ENCODE measurements around the gene CSK. TPM values are rescaled to one million over a fixed set of nuclear protein-coding genes. Genes with fewer than 3 reads are reported as not detected.
A peak's percentile ranks its signal among the peaks of the same experiment; 100 is the strongest.

Gene CSK
- total and polyA plus RNA-seq, 4 experiments from 2014 or later, result 72.5 to 247 (median 179) TPM

DNA sequence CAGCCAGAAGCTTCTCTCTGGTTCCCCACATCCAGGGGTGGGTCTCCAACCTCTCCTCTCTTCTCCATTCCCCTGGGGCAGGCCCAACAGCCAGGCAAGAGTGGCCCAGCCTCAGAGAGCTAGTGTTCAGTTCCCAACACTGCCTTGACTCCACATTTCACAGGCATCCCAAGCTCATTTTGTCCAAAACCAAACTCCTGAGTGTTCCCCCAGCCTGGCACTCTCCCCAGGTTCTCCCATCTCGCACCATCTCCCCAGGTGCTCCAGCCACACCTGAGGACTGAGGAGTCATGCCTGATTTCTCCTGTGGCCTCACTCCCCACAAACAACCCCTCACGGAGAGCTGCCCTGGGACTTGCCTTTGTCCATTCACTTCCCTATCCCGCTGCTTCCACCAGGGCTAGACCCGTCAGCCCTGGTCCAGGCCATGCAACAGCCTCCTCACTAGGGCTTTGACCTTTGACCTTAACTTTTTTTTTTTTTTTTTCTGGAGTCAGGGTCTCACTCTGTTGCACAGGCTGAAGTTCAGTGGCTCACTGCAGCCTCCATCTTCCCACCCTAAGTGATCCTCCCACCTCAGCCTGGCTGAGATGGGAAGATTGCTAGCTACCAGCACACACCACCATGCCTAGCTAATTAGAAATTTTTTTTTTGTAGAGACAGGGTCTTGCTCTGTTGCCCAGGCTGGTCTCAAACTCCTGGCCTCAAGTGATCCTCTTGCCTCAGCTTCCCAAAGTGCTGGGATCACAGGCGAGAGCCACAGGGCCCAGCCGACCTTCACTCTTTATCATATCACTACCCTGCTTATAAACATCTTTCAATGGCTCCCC lies 3.9 kb upstream of the CSK start:
- ChIA-PET CTCF (ENCODE audit: partially characterized antibody) (interaction anchor here (0.8 to 36.4 kb wide), 10 partner anchors 1 to 179 kb away, joined by 3 to 1908 read pairs (median 10); partner anchors contain the start of genes CSK, FAM219B, LMAN1L and RPP25), POLR2A (ENCODE audit: partially characterized antibody) (interaction anchor here (0.7 to 24.9 kb wide), 21 partner anchors 9 to 1030 kb away, joined by 3 to 1342 read pairs (median 4); partner anchors contain the start of genes ARID3B, CLK3, COX5A and CSK)
- H3K9me3 Mint-ChIP-seq, result no peaks in the 10 kb centered on the region
- peaks cover 0 to 11% of the 10 kb centered on the region in 2 donors for H3K36me3 Mint-ChIP-seq
- intact Hi-C loops (cut with micrococcal nuclease), result no loop called here
- H3K36me3 ChIP-seq (ENCODE audit: insufficient read depth, low read length), result no peaks in the 10 kb centered on the region
- H3K4me1 ChIP-seq (ENCODE audit: insufficient read depth, low read length), result peaks cover 77% of the 10 kb centered on the region
- no peaks in the 10 kb centered on the region for H3K9me3 ChIP-seq (ENCODE audit: control insufficient read depth in 1 of 2, low read length in 2 of 2)
- peak overlapping the region; percentile 3 to 52 for H3K4me3 ChIP-seq (ENCODE audit: low read length in 2 of 2)
- H3K27ac Mint-ChIP-seq, result peak overlapping the region; percentile 91 to 98 (median 96)
- H3K27ac ChIP-seq (ENCODE audit: low read depth, low read length), result peak overlapping the region; percentile 81
- H3K27me3 Mint-ChIP-seq, result no peaks in the 10 kb centered on the region
- H3K27me3 ChIP-seq (ENCODE audit: insufficient read depth, low read length), result no peaks in the 10 kb centered on the region
- peaks cover 46 to 84% (median 71%) of the 10 kb centered on the region in 4 donors for H3K4me1 Mint-ChIP-seq
- DNase-seq, result no peak
- H3K4me3 Mint-ChIP-seq, result peak overlapping the region; percentile 69 to 97 (median 82)

DNA sequence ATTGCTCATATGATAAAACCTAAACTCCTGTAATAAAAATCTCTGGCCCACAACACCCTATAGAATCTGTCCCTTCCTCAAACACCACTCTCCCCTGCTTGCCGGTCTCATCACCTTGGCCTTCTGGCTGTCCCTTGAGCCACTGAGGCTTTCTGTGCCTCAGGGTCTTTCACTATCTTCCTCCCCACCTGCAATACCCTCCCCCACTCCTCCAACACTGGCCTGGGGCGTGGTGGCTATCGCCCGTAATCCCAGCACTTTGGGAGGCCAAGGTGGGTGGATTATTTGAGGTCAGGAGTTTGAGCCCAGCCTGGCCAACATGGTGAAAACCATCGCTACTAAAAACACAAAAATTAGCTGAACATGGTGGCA lies 3.3 kb upstream of the CSK start:
- Histone ChIP-seq H3K4me3 (ENCODE audit: low read length in 2 of 2) (no peak overlapping the region), H3K36me3 (ENCODE audit: insufficient read depth, low read length) (no peaks in the 10 kb centered on the region), H3K4me1 (ENCODE audit: insufficient read depth, low read length) (peaks cover 75% of the 10 kb centered on the region), H3K9me3 (ENCODE audit: control insufficient read depth in 1 of 2, low read length in 2 of 2) (no peaks in the 10 kb centered on the region), H3K27ac (ENCODE audit: low read depth, low read length) (peak overlapping the region; percentile 81), H3K27me3 (ENCODE audit: insufficient read depth, low read length) (no peaks in the 10 kb centered on the region)
- CTCF ChIA-PET (ENCODE audit: partially characterized antibody), result interaction anchor here (2.1 to 36.4 kb wide), 6 partner anchors 0 to 146 kb away, joined by 7 to 1908 read pairs (median 210); partner anchors contain the start of genes CSK, FAM219B, LMAN1L and ULK3
- Mint-ChIP-seq H3K27ac (peak overlapping the region; percentile 91 to 98 (median 96)), H3K9me3 (no peaks in the 10 kb centered on the region), H3K4me1 (peaks cover 46 to 87% (median 68%) of the 10 kb centered on the region in 4 donors), H3K4me3 (peak overlapping the region; percentile 5 to 97 (median 82)), H3K27me3 (no peaks in the 10 kb centered on the region), H3K36me3 (peaks cover 0 to 17% of the 10 kb centered on the region in 2 donors)
- POLR2A ChIA-PET (ENCODE audit: partially characterized antibody), result interaction anchor here (0.7 to 24.9 kb wide), 15 partner anchors 2 to 1029 kb away, joined by 3 to 1342 read pairs (median 5); partner anchors contain the start of genes CLK3, COX5A, CSK and FAM219B
- DNase-seq, result no peak
- intact Hi-C loops (cut with micrococcal nuclease), result no loop called here

GRCh38 chr15:74779162-74779648 lies 2.7 kb upstream of the CSK start:
- Mint-ChIP-seq H3K36me3 (peaks cover 0 to 19% of the 10 kb centered on the region in 2 donors), H3K27me3 (no peaks in the 10 kb centered on the region), H3K4me3 (peak overlapping the region; percentile 49 to 97 (median 82)), H3K9me3 (no peaks in the 10 kb centered on the region), H3K27ac (peak overlapping the region; percentile 91 to 98 (median 96)), H3K4me1 (peaks cover 46 to 86% (median 63%) of the 10 kb centered on the region in 4 donors)
- Histone ChIP-seq H3K4me3 (ENCODE audit: low read length in 2 of 2) (no peak overlapping the region), H3K9me3 (ENCODE audit: control insufficient read depth in 1 of 2, low read length in 2 of 2) (no peaks in the 10 kb centered on the region), H3K27ac (ENCODE audit: low read depth, low read length) (peak overlapping the region; percentile 81), H3K27me3 (ENCODE audit: insufficient read depth, low read length) (no peaks in the 10 kb centered on the region), H3K4me1 (ENCODE audit: insufficient read depth, low read length) (peaks cover 78% of the 10 kb centered on the region), H3K36me3 (ENCODE audit: insufficient read depth, low read length) (no peaks in the 10 kb centered on the region)
- DNase-seq, result no peak
- POLR2A ChIA-PET (ENCODE audit: partially characterized antibody), result interaction anchor here (0.9 to 24.9 kb wide), 11 partner anchors 1 to 589 kb away, joined by 3 to 1342 read pairs (median 4); partner anchors contain the start of genes ARID3B, CLK3, COX5A and CSK
- intact Hi-C loops (cut with micrococcal nuclease), result no loop called here
- CTCF ChIA-PET (ENCODE audit: partially characterized antibody), result interaction anchor here (0.5 to 36.4 kb wide), 6 partner anchors 0 to 810 kb away, joined by 3 to 1908 read pairs (median 22); partner anchors contain the start of genes CSK, FAM219B and LMAN1L

DNA sequence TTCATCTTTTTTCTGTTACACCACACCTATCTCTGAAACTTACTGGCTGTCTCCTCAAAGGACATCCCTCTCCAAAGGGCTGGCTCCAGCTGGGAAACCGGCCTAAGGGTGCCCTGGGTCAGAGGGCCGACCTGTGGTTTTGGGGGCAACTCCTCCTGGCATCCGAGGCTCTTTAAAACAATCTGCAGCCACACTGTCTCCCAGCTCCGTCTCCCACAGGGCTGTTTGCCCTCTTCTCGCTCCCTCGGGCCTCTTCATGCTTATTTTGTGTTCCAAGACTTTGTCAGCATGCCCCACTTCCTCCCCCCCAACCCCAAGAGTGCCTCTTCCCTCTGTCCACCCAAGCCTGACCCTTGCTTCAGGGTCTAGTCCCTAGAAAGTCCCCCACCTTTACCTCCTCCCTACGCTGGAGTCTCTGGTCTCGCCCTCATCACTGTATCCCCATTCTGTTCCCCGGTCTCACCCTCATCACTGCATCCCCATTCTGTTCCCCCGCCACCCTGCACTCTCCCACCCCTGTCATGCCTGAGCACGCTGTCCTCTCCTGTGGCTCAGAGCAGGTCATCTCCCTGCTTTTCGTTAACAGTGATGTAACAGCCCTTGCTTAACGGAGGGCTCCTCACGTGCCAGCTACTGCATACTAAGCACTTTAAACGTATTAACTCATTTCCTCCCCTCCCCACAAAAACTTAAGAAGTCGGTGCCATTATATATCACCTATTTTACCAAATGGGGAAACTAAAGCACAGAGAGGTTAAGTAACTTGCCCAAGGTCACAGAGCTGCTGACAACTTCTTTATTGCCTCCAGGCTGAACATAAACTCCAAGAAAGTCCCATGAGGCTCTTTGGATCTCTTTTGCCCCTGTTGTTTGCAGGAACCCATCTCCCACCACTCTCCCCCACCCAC lies 1.1 kb upstream of the CSK start:
- no peaks in the 10 kb centered on the region for H3K27me3 Mint-ChIP-seq
- Histone ChIP-seq H3K27ac (ENCODE audit: low read depth, low read length) (peak overlapping the region; percentile 81), H3K4me3 (ENCODE audit: low read length in 2 of 2) (peak overlapping the region; percentile 55 to 76), H3K9me3 (ENCODE audit: control insufficient read depth in 1 of 2, low read length in 2 of 2) (no peaks in the 10 kb centered on the region), H3K27me3 (ENCODE audit: insufficient read depth, low read length) (no peaks in the 10 kb centered on the region), H3K36me3 (ENCODE audit: insufficient read depth, low read length) (no peaks in the 10 kb centered on the region), H3K4me1 (ENCODE audit: insufficient read depth, low read length) (peaks cover 82% of the 10 kb centered on the region)
- DNase-seq, result peak; percentile 55 to 84 (median 58)
- intact Hi-C loops (cut with micrococcal nuclease), result loop anchor here (1.0 to 2.0 kb wide), 5 partner anchors 9 to 670 kb away; partner anchors contain the start of gene SIN3A
- H3K9me3 Mint-ChIP-seq, result peaks cover 0 to 3% (median 0%) of the 10 kb centered on the region in 8 donors
- peak overlapping the region; percentile 91 to 98 (median 96) for H3K27ac Mint-ChIP-seq
- H3K4me3 Mint-ChIP-seq, result peak overlapping the region; percentile 88 to 97 (median 96)
- peaks cover 48 to 89% (median 64%) of the 10 kb centered on the region in 4 donors for H3K4me1 Mint-ChIP-seq
- POLR2A ChIA-PET (ENCODE audit: partially characterized antibody), result interaction anchor here (0.5 to 24.9 kb wide), 16 partner anchors 0 to 671 kb away, joined by 3 to 1342 read pairs (median 5); partner anchors contain the start of genes CLK3, CSK, FAM219B and MAN2C1
- CTCF ChIA-PET (ENCODE audit: partially characterized antibody), result interaction anchor here (0.6 to 36.4 kb wide), 11 partner anchors 2 to 174 kb away, joined by 3 to 1908 read pairs (median 4); partner anchors contain the start of genes CSK, FAM219B and LMAN1L
- peaks cover 4 to 30% of the 10 kb centered on the region in 2 donors for H3K36me3 Mint-ChIP-seq

DNA sequence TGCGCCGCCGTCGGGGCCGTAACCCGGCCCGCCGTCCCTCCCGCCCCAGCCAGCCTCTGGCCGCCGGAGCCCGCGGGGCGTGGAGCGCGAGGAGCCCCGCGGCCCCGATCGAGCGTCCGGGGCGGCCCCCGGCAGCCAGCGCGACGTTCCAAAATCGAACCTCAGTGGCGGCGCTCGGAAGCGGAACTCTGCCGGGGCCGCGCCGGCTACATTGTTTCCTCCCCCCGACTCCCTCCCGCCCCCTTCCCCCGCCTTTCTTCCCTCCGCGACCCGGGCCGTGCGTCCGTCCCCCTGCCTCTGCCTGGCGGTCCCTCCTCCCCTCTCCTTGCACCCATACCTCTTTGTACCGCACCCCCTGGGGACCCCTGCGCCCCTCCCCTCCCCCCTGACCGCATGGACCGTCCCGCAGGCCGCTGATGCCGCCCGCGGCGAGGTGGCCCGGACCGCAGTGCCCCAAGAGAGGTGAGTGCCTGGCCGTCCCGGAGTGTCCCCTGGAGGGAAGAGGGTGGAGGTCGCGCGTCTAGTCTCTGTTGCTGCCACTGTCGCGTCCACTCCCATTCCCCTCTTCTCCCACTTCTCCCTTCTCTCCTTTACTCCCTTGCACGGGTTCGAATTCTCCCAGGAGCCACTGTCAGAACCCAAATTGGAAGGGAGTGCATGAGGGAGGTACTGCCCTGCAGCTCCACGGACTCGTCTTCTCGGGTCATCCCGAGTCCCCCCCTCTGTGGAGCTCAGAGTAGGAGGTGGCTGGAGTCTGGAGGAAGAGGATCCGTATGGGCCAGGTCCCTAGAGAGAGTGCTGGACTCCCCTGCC lies 585 bp downstream of the CSK start:
- Mint-ChIP-seq H3K27me3 (no peaks in the 10 kb centered on the region), H3K4me1 (peaks cover 42 to 90% (median 59%) of the 10 kb centered on the region in 4 donors), H3K36me3 (peaks cover 4 to 34% of the 10 kb centered on the region in 2 donors), H3K9me3 (peaks cover 0 to 3% (median 0%) of the 10 kb centered on the region in 8 donors), H3K27ac (peak overlapping the region; percentile 90 to 98 (median 92)), H3K4me3 (peak overlapping the region; percentile 85 to 97 (median 95))
- no peaks in the 10 kb centered on the region for H3K27me3 ChIP-seq (ENCODE audit: insufficient read depth, low read length)
- intact Hi-C loops (cut with micrococcal nuclease), result no loop called here
- no peaks in the 10 kb centered on the region for H3K36me3 ChIP-seq (ENCODE audit: insufficient read depth, low read length)
- peak overlapping the region; percentile 86 for H3K27ac ChIP-seq (ENCODE audit: low read depth, low read length)
- ChIA-PET CTCF (ENCODE audit: partially characterized antibody) (interaction anchor here (0.7 to 36.4 kb wide), 6 partner anchors 4 to 408 kb away, joined by 3 to 1908 read pairs (median 19); partner anchors contain the start of genes CSK and LMAN1L), POLR2A (ENCODE audit: partially characterized antibody) (interaction anchor here (0.7 to 24.9 kb wide), 12 partner anchors 2 to 672 kb away, joined by 3 to 1342 read pairs (median 6); partner anchors contain the start of genes CLK3, CSK, FAM219B and SIN3A)
- DNase-seq, result peak; percentile 68 to 75 (median 71)
- peak overlapping the region; percentile 93 to 97 for H3K4me3 ChIP-seq (ENCODE audit: low read length in 2 of 2)
- H3K4me1 ChIP-seq (ENCODE audit: insufficient read depth, low read length), result peaks cover 80% of the 10 kb centered on the region
- no peaks in the 10 kb centered on the region for H3K9me3 ChIP-seq (ENCODE audit: control insufficient read depth in 1 of 2, low read length in 2 of 2)
